HepG2 (cell line): ENCODE data around the gene HS3ST5. TPM values are rescaled to one million over a fixed set of nuclear protein-coding genes. Genes with fewer than 3 reads are reported as not detected.

Experiments
- ATAC-seq: fragments of 200-7000 bp; cut with Tn5 transposase; 3 replicates; pipeline ENCODE4 v1.9.1; 2020; ENCODE audit warnings: mild to moderate bottlenecking, moderate library complexity
- BruUV-seq: library from RNA; stranded (reverse); fragments of 400-500 nt; replicated peaks from 2 replicates; lab custom pipeline; 2021; lab: Mats Ljungman, UMichigan
- CTCF ChIA-PET: fragments of 300-600 bp; formaldehyde crosslinking; extraction: SDS; loops from one replicate; lab custom pipeline; 2021; ENCODE audit warnings: low total read pairs, inconsistent platforms, low intra/inter-chr PET ratio; lab: Yijun Ruan, JAX
- POLR2A ChIA-PET: fragments of 350-600 bp; sonication (Branson Sonifier 250); formaldehyde crosslinking; loops from one replicate; lab custom pipeline; 2020; ENCODE audit warnings: antibody characterized with exemption, inconsistent platforms; lab: Yijun Ruan, JAX
- DNase-seq: peaks from one replicate; pipeline ENCODE4 v3.0.0-alpha.2; 2015; ENCODE audit warnings: low spot score
- FAIRE-seq: peaks from 3 replicates; lab custom pipeline; 2011; peaks lifted over from hg19 to GRCh38; lab: Jason Lieb, UNC
- H2AFZ ChIP-seq: one replicate; pipeline ENCODE4 v1.6.1; 2011; ENCODE audit warnings: low read length, inconsistent platforms
- H3K27ac ChIP-seq: fragments of 300-600 bp; 3 replicates; pipeline ENCODE4 v1.8.0; 2011; ENCODE audit warnings: mixed run types, mild to moderate bottlenecking, mixed read lengths, low read length, inconsistent platforms; ENCODE audit not compliant: insufficient read depth; ENCODE audit errors: extremely low read length
- H3K27me3 ChIP-seq, 2 experiments: fragments of 200-600 bp in 1 of 2; 2 replicates in 1 of 2; 3 replicates in 1 of 2; pipeline versions ENCODE4 v1.6.0 to v1.8.0; 2011; ENCODE audit warnings: low read length in 2 of 2, mild to moderate bottlenecking in 2 of 2, moderate library complexity in 2 of 2, inconsistent platforms in 1 of 2; ENCODE audit not compliant: insufficient read depth in 2 of 2, control insufficient read depth in 1 of 2
- H3K36me3 ChIP-seq, 2 experiments: fragments of 200-600 bp in 1 of 2; replicated peaks in 1 of 2; 2 replicates in 1 of 2; 3 replicates in 1 of 2; pipeline versions ENCODE4 v1.5.1 to v1.8.0; 2011; ENCODE audit warnings: low read length in 2 of 2, inconsistent platforms in 1 of 2; ENCODE audit not compliant: insufficient read depth in 2 of 2, control insufficient read depth in 1 of 2
- H3K4me1 ChIP-seq: 2 replicates; pipeline ENCODE4 v1.5.1; 2012; ENCODE audit warnings: low read length, inconsistent platforms; ENCODE audit not compliant: insufficient read depth
- H3K4me2 ChIP-seq: 2 replicates; pipeline ENCODE4 v1.6.0; 2011; ENCODE audit warnings: low read depth, low read length, inconsistent platforms
- H3K4me3 ChIP-seq, 3 experiments: fragments of 200-600 bp in 1 of 3; sonication (generic), shearing (Covaris generic) in 1 of 3; replicated peaks in 1 of 3; 2 replicates each; pipeline ENCODE4 v1.5.1; 2011 to 2016; ENCODE audit warnings: low read length in 3 of 3, inconsistent platforms in 2 of 3, low read depth in 2 of 3, mild to moderate bottlenecking in 2 of 3, control low read depth in 1 of 3, mixed read lengths in 1 of 3; ENCODE audit not compliant: insufficient read depth in 1 of 3
- H3K79me2 ChIP-seq: one replicate; pipeline ENCODE4 v1.6.1; 2011; ENCODE audit warnings: low read length, inconsistent platforms; ENCODE audit not compliant: insufficient read depth
- H3K9ac ChIP-seq: 2 replicates; pipeline ENCODE4 v1.6.0; 2011; ENCODE audit warnings: mild to moderate bottlenecking, low read depth, low read length, inconsistent platforms; ENCODE audit not compliant: insufficient read depth
- H3K9me3 ChIP-seq: 2 replicates; pipeline ENCODE4 v1.5.1; 2012; ENCODE audit warnings: mild to moderate bottlenecking, low read length
- H4K20me1 ChIP-seq: 2 replicates; pipeline ENCODE4 v1.6.0; 2011; ENCODE audit warnings: inconsistent platforms, mild to moderate bottlenecking, low read length, moderate library complexity; ENCODE audit not compliant: insufficient read depth
- CEBPB ChIP-seq: IDR thresholded peaks from 2 replicates; pipeline ENCODE4 v1.6.1; 2011; ENCODE audit warnings: low read depth, low read length, improper control_type of control experiment, borderline replicate concordance
- HNF1B ChIP-seq: sonication (generic); formaldehyde crosslinking; IDR thresholded peaks from 2 replicates; pipeline ENCODE4 v1.5.1; 2020; ENCODE audit warnings: mild to moderate bottlenecking, moderate library complexity, missing genetic modification reagents
- NFRKB ChIP-seq: fragments of 450-650 bp; IDR thresholded peaks from 2 replicates; pipeline ENCODE4 v1.6.1; 2017
- NR2F1 ChIP-seq, 2 experiments: fragments of 450-650 bp in 1 of 2; formaldehyde crosslinking in 1 of 2; IDR thresholded peaks; 2 replicates each; pipeline versions ENCODE4 v1.5.0 to v1.6.1; 2016 to 2020; ENCODE audit warnings: mild to moderate bottlenecking in 1 of 2, missing compliant biosample characterization in 1 of 2, missing genetic modification reagents in 1 of 2, moderate library complexity in 1 of 2
- RNF2 ChIP-seq: fragments of 450-650 bp; conservative IDR thresholded peaks from 2 replicates; pipeline ENCODE4 v1.6.1; 2016; ENCODE audit warnings: low read depth
- RORA ChIP-seq: sonication (generic); formaldehyde crosslinking; IDR thresholded peaks from 2 replicates; pipeline ENCODE4 v1.5.0; 2020; ENCODE audit warnings: mild to moderate bottlenecking, missing genetic modification reagents, moderate library complexity
- U2AF2 ChIP-seq: fragments of 200-400 bp; formaldehyde crosslinking; IDR thresholded peaks from 2 replicates; pipeline ENCODE4 v1.6.1; 2017; ENCODE audit warnings: low read depth, mild to moderate bottlenecking, low read length
- ZNF280B ChIP-seq: sonication (generic); formaldehyde crosslinking; IDR thresholded peaks from 2 replicates; pipeline ENCODE4 v1.5.0; 2020; ENCODE audit warnings: missing genetic modification reagents, mild to moderate bottlenecking, borderline replicate concordance
- ZNF30 ChIP-seq: sonication (generic); formaldehyde crosslinking; IDR thresholded peaks from 2 replicates; pipeline ENCODE4 v1.5.0; 2020; ENCODE audit warnings: mild to moderate bottlenecking, missing genetic modification reagents
- WGBS: methylation state at CpG from one replicate; pipeline ENCODE4 v1.1.6; 2017; ENCODE audit warnings: low lambda C conversion rate; 5-methylcytosine and 5-hydroxymethylcytosine counted together
- in situ Hi-C: cut with HindIII; loops from 2 replicates; pipeline ENCODE4 v1.10.0; 2017; ENCODE audit warnings: low pct_unique_long_range_greater_than_20kb; ENCODE audit not compliant: extremely low pct_ligation_motif_present
- intact Hi-C: fragments of 100-400 bp; cut with micrococcal nuclease; formaldehyde crosslinking; loops from one replicate; pipeline ENCODE4 v1.10.0; 2022; ENCODE audit not compliant: unreplicated experiment
- polyA plus RNA-seq, 8 experiments: library from polyadenylated mRNA; depleted of rRNA in 3 of 8; stranded (reverse) in 7 of 8; unstranded in 1 of 8; fragments of >200 nt; fragmentation: Illumina TruSeq in 4 of 8; extraction: Trizol in 4 of 8; gene quantifications; 2 replicates each; pipeline versions ENCODE4 v1.2.1 to v1.2.3, GENCODE V29; 2011 to 2016; ENCODE audit warnings: low read depth in 4 of 8, missing spikeins in 1 of 8, mixed read lengths in 1 of 8; ENCODE audit not compliant: insufficient read depth in 1 of 8
- total RNA-seq, 5 experiments: library from RNA; depleted of rRNA; stranded (reverse); fragments of >200 nt; fragmentation: Illumina TruSeq; extraction: Trizol; gene quantifications; 2 replicates each; pipeline ENCODE4 v1.2.3, GENCODE V29; 2016; ENCODE audit warnings: low read depth in 1 of 5

Gene HS3ST5
- total and polyA plus RNA-seq, 2 of the 13 experiments (the other 11 are each of a cell fraction or from before 2014, with no cell fraction given): 1.1 to 1.6 TPM

- no peak overlapping the region for H3K27ac ChIP-seq
- H3K36me3 ChIP-seq: no peaks in the 10 kb centered on the region
- FAIRE-seq (no peak), ATAC-seq (no peak), DNase-seq (no peak)
- H3K4me2 ChIP-seq: no peak overlapping the region
- H4K20me1 ChIP-seq: no peaks in the 10 kb centered on the region
- H3K9me3 ChIP-seq: no peaks in the 10 kb centered on the region
- TF ChIP-seq ZNF280B (CRISPR knock-in tag) (no peak), CEBPB (peak; percentile 77)
- no TSS peak for BruUV-seq
- H2AFZ ChIP-seq: no peak overlapping the region
- no peak overlapping the region for H3K4me3 ChIP-seq
- ChIA-PET POLR2A (no interaction called here), CTCF (no interaction called here)
- no peaks in the 10 kb centered on the region for H3K27me3 ChIP-seq
- 97% methylated on average over 1 of the region's 1 CpG for WGBS
- H3K9ac ChIP-seq: no peak overlapping the region
- in situ Hi-C loops (no loop called here), intact Hi-C loops (no loop called here)
- peaks cover 30% of the 10 kb centered on the region for H3K4me1 ChIP-seq
- H3K79me2 ChIP-seq: no peaks in the 10 kb centered on the region
Observed at GRCh38 chr6:114131945-114132344, 210.9 kb downstream of the HS3ST5 start.

- no peak overlapping the region for H3K9ac ChIP-seq
- WGBS: 95% methylated on average over 3 of the region's 3 CpGs
- no peak for DNase-seq
- H3K27me3 ChIP-seq: no peaks in the 10 kb centered on the region
- CTCF ChIA-PET: no interaction called here
- ATAC-seq: no peak
- H3K4me1 ChIP-seq: peaks cover 21% of the 10 kb centered on the region
- no peaks in the 10 kb centered on the region for H3K79me2 ChIP-seq
- H3K36me3 ChIP-seq: 0 out of 5 replicates have a peak, but pooled peaks cover 2 to 4% of the 10 kb centered on the region in 2 experiments
- H3K4me3 ChIP-seq: no peak overlapping the region
- H3K27ac ChIP-seq: no peak overlapping the region
- no peaks in the 10 kb centered on the region for H4K20me1 ChIP-seq
- BruUV-seq: no TSS peak
- FAIRE-seq: no peak
- H3K9me3 ChIP-seq: no peaks in the 10 kb centered on the region
- no peak overlapping the region for H2AFZ ChIP-seq
- no peak overlapping the region for H3K4me2 ChIP-seq
- in situ Hi-C loops: no loop called here
- POLR2A ChIA-PET: no interaction called here
- TF ChIP-seq RNF2: no peak
- TF ChIP-seq NR2F1 (CRISPR knock-in tag; IDR thresholded peaks at IDR 0.05): no peak
- TF ChIP-seq RORA (CRISPR knock-in tag): no peak
- TF ChIP-seq HNF1B: no peak
- TF ChIP-seq NFRKB: no peak
- TF ChIP-seq ZNF30 (CRISPR knock-in tag): no peak
- TF ChIP-seq U2AF2: no peak
- TF ChIP-seq, all 625 proteins: peak for 0
- intact Hi-C loops: no loop called here
Observed at GRCh38 chr6:114125576-114125975, 217.2 kb downstream of the HS3ST5 start.
